Activated naive CD4-positive, alpha-beta T cell treated with Interleukin-2 at 50 U/mL for 16 hours (primary cell): ENCODE measurements around the gene AKR1C4.
"Not testable (repeated sequence)": the region's sequence is repeated elsewhere in the genome, so short reads cannot be mapped to it uniquely, and the experiment has no call there.

Experiments
- DNase-seq: peaks from one replicate; pipeline ENCODE4 v3.0.0-alpha.2; 2020

The AKR1C4 gene

GRCh38 chr10:5209776-5210175 is 13.1 kb downstream of the AKR1C4 start:
- DNase-seq = not testable (repeated sequence)

GRCh38 chr10:5210261-5210660 is 13.6 kb downstream of the AKR1C4 start:
- DNase-seq = not testable (repeated sequence)

GRCh38 chr10:5211696-5212536 is 15.3 kb downstream of the AKR1C4 start:
- DNase-seq = no peak

GRCh38 chr10:5216801-5217200 is 20.2 kb downstream of the AKR1C4 start:
- DNase-seq = no peak

GRCh38 chr10:5219262-5219661 is 22.6 kb downstream of the AKR1C4 start:
- no peak for DNase-seq

- DNase-seq = not testable (repeated sequence)
Observed at GRCh38 chr10:5222942-5223341, 26.3 kb downstream of the AKR1C4 start.

- no peak for DNase-seq
Observed at GRCh38 chr10:5229019-5229418, 32.4 kb downstream of the AKR1C4 start.

- no peak for DNase-seq
Observed at GRCh38 chr10:5233324-5233723, 36.7 kb downstream of the AKR1C4 start.

GRCh38 chr10:5234106-5234860 is 37.6 kb downstream of the AKR1C4 start:
- no peak for DNase-seq

GRCh38 chr10:5237541-5237940 is 40.9 kb downstream of the AKR1C4 start:
- not testable (repeated sequence) for DNase-seq

GRCh38 chr10:5242585-5242984 is 45.9 kb downstream of the AKR1C4 start:
- no peak for DNase-seq

GRCh38 chr10:5243521-5243987 is 46.9 kb downstream of the AKR1C4 start:
- DNase-seq = no peak

- DNase-seq = no peak
Observed at GRCh38 chr10:5252177-5253037, 55.8 kb downstream of the AKR1C4 start.

GRCh38 chr10:5254488-5254887 is 57.9 kb downstream of the AKR1C4 start:
- DNase-seq = no peak

GRCh38 chr10:5257768-5258167 is 61.1 kb downstream of the AKR1C4 start:
- DNase-seq = not testable (repeated sequence)

- DNase-seq = no peak
Observed at GRCh38 chr10:5259132-5259951, 62.7 kb downstream of the AKR1C4 start.

- DNase-seq = no peak
Observed at GRCh38 chr10:5259952-5260578, 63.4 kb downstream of the AKR1C4 start.

- DNase-seq = no peak
Observed at GRCh38 chr10:5260828-5261227, 64.2 kb downstream of the AKR1C4 start.

GRCh38 chr10:5265139-5265538 is 68.5 kb downstream of the AKR1C4 start:
- DNase-seq = no peak

GRCh38 chr10:5266351-5266750 is 69.7 kb downstream of the AKR1C4 start:
- no peak for DNase-seq

- no peak for DNase-seq
Observed at GRCh38 chr10:5266804-5267203, 70.2 kb downstream of the AKR1C4 start.

GRCh38 chr10:5268234-5268633 is 71.6 kb downstream of the AKR1C4 start:
- DNase-seq = no peak
